ENCODE measurements around the gene BTRC.
A peak's percentile ranks its signal among the peaks of the same experiment; 100 is the strongest.
"Not testable (repeated sequence)": the region's sequence is repeated elsewhere in the genome, so short reads cannot be mapped to it uniquely, and the experiment has no call there.

Gene BTRC

GRCh38 chr10:101346177-101346576 lies 7.8 kb upstream of the BTRC start:
- no peak for DNase-seq (ENCODE audit: low read depth)

- DNase-seq (ENCODE audit: low read depth), result no peak
Observed at GRCh38 chr10:101351017-101351416, 2.9 kb upstream of the BTRC start.

GRCh38 chr10:101351477-101351876 lies 2.5 kb upstream of the BTRC start:
- DNase-seq (ENCODE audit: low read depth), result no peak

GRCh38 chr10:101352857-101353256 lies 1.1 kb upstream of the BTRC start:
- not testable (repeated sequence) for DNase-seq (ENCODE audit: low read depth)

- no peak for DNase-seq (ENCODE audit: low read depth)
Observed at GRCh38 chr10:101354328-101355071, 535 bp downstream of the BTRC start.

- no peak for DNase-seq (ENCODE audit: low read depth)
Observed at GRCh38 chr10:101355072-101355706, 1.2 kb downstream of the BTRC start.

- no peak for DNase-seq (ENCODE audit: low read depth)
Observed at GRCh38 chr10:101356132-101356531, 2.2 kb downstream of the BTRC start.

- DNase-seq (ENCODE audit: low read depth), result no peak
Observed at GRCh38 chr10:101357958-101358357, 4.0 kb downstream of the BTRC start.

- no peak for DNase-seq (ENCODE audit: low read depth)
Observed at GRCh38 chr10:101358706-101359300, 4.8 kb downstream of the BTRC start.

- DNase-seq (ENCODE audit: low read depth), result not testable (repeated sequence)
Observed at GRCh38 chr10:101360090-101360489, 6.1 kb downstream of the BTRC start.

GRCh38 chr10:101360841-101361240 lies 6.9 kb downstream of the BTRC start:
- DNase-seq (ENCODE audit: low read depth), result not testable (repeated sequence)

- DNase-seq (ENCODE audit: low read depth), result no peak
Observed at GRCh38 chr10:101363850-101364400, 10.0 kb downstream of the BTRC start.

- no peak for DNase-seq (ENCODE audit: low read depth)
Observed at GRCh38 chr10:101364721-101365120, 10.8 kb downstream of the BTRC start.

GRCh38 chr10:101367569-101368453 lies 13.8 kb downstream of the BTRC start:
- peak; percentile 27 for DNase-seq (ENCODE audit: low read depth)

GRCh38 chr10:101373063-101373462 lies 19.1 kb downstream of the BTRC start:
- no peak for DNase-seq (ENCODE audit: low read depth)

- not testable (repeated sequence) for DNase-seq (ENCODE audit: low read depth)
Observed at GRCh38 chr10:101373993-101374392, 20.0 kb downstream of the BTRC start.

- DNase-seq (ENCODE audit: low read depth), result no peak
Observed at GRCh38 chr10:101375076-101375475, 21.1 kb downstream of the BTRC start.

- DNase-seq (ENCODE audit: low read depth), result no peak
Observed at GRCh38 chr10:101379663-101380352, 25.8 kb downstream of the BTRC start.

GRCh38 chr10:101380353-101381017 lies 26.5 kb downstream of the BTRC start:
- no peak for DNase-seq (ENCODE audit: low read depth)

- no peak for DNase-seq (ENCODE audit: low read depth)
Observed at GRCh38 chr10:101385866-101386658, 32.1 kb downstream of the BTRC start.
